Activated naive CD4-positive, alpha-beta T cell treated with anti-CD3 and anti-CD28 coated beads, Interleukin-2, amount 50 U/mL, for 72 hours (primary cell): ENCODE measurements around the gene PYCR2. TPM values are rescaled to one million over a fixed set of nuclear protein-coding genes. Genes with fewer than 3 reads are reported as not detected.
"Not testable (repeated sequence)": the region's sequence is repeated elsewhere in the genome, so short reads cannot be mapped to it uniquely, and the experiment has no call there.

ENCODE experiments used
- ATAC-seq, 2 donors: fragments of 150-1000 bp; cut with Tn5 transposase; 2 replicates each; pipeline ENCODE4 v1.10.0; 2021; ENCODE audit warnings: mild to moderate bottlenecking in 2 of 2, moderate library complexity in 2 of 2
- DNase-seq, 2 donors: peaks; one replicate each; pipeline ENCODE4 v3.0.0; 2021 to 2022; ENCODE audit warnings: low spot score in 2 of 2
- H3K27ac Mint-ChIP-seq, 2 donors: one replicate each; pipeline ENCODE4 v1.8.0; 2022; ENCODE audit warnings: mild to moderate bottlenecking in 2 of 2, mixed read lengths in 2 of 2
- H3K36me3 Mint-ChIP-seq, 2 donors: one replicate each; pipeline ENCODE4 v1.8.0; 2022; ENCODE audit warnings: mixed read lengths in 2 of 2
- H3K9me3 Mint-ChIP-seq, 2 donors: one replicate each; pipeline ENCODE4 v1.8.0; 2022; ENCODE audit warnings: mixed read lengths in 2 of 2
- total RNA-seq, 2 donors: library from RNA; stranded (reverse); gene quantifications; one replicate each; pipeline ENCODE4 v1.2.3, GENCODE V29; 2022

PYCR2 gene
- total RNA-seq, 2 donors from 2014 or later = 114 to 129 TPM

GRCh38 chr1:225931270-225932136 is 7.5 kb upstream of the PYCR2 start:
- ATAC-seq = no peak
- Mint-ChIP-seq H3K27ac (peak overlapping the region in 1 of 2 donors; percentile 66), H3K36me3 (no peaks in the 10 kb centered on the region), H3K9me3 (no peaks in the 10 kb centered on the region)
- no peak for DNase-seq

- ATAC-seq (no peak), DNase-seq (no peak)
- Mint-ChIP-seq H3K9me3 (no peaks in the 10 kb centered on the region), H3K36me3 (no peaks in the 10 kb centered on the region), H3K27ac (no peak overlapping the region)
Observed at GRCh38 chr1:225930566-225930965, 6.5 kb upstream of the PYCR2 start.

GRCh38 chr1:225929462-225929861 is 5.4 kb upstream of the PYCR2 start:
- not testable (repeated sequence) for DNase-seq, H3K36me3 Mint-ChIP-seq, H3K9me3 Mint-ChIP-seq, ATAC-seq
- H3K27ac Mint-ChIP-seq = peak overlapping the region in 1 of 2 donors; percentile 81

DNA sequence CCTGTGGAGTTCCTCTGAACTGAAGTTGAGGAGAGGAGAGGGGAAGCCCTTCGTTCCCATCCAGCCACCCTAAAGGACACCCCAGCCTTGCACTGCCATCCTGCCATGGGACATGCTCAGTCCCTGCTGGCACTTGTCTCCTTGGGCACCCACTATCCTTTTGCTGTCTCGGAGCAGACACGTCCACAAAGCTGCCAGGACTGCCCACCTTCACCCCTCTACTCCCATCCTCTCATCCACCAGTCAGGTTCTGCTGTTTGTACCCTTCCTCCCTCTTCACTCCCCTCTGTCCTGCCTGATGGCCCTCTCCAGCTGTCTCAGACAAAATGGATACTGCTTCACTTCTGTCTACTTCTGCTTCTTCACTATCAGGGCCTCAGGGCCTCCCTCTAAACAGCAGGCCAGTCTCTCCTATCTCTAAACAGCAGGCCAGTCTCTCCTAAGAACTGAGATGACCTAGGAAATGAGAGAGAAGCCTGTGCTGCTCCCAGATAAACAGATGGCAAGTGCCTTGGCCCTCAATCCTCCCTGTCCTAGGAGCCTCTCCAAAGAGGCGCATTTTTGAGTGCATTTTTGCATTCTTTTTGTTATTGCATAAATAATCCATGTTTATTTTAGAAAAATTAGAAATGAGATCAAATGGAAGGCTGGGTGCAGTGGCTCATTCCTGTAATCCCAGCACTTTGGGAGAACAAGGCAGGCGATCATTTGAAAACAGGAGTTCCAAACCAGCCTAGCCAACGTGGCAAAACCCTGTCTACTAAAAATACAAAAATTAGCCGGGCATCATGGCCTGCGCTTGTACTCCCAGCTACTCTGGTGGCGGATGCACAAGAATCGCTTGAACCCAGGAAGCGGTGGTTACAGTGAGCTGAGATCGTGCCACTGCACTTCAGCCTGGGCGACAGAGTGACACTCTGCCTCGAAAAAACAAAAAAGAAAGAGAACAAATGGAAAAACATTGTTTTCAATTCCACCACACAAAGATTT is 4.4 kb upstream of the PYCR2 start:
- H3K27ac Mint-ChIP-seq = peak overlapping the region; percentile 81 to 93
- H3K36me3 Mint-ChIP-seq = peaks cover 6% of the 10 kb centered on the region in 2 donors
- ATAC-seq (no peak), DNase-seq (no peak)
- no peaks in the 10 kb centered on the region for H3K9me3 Mint-ChIP-seq

- no peak for ATAC-seq
- Mint-ChIP-seq H3K9me3 (no peaks in the 10 kb centered on the region), H3K27ac (peak overlapping the region in 1 of 2 donors; percentile 74), H3K36me3 (peaks cover 8 to 9% of the 10 kb centered on the region in 2 donors)
- no peak for DNase-seq
Observed at GRCh38 chr1:225926551-225927113, 2.6 kb upstream of the PYCR2 start.

GRCh38 chr1:225923381-225923691 is 714 bp downstream of the PYCR2 start:
- H3K9me3 Mint-ChIP-seq = no peaks in the 10 kb centered on the region
- peaks cover 18 to 25% of the 10 kb centered on the region in 2 donors for H3K36me3 Mint-ChIP-seq
- ATAC-seq = no peak
- H3K27ac Mint-ChIP-seq = peak overlapping the region; percentile 95 to 98
- DNase-seq = no peak

DNA sequence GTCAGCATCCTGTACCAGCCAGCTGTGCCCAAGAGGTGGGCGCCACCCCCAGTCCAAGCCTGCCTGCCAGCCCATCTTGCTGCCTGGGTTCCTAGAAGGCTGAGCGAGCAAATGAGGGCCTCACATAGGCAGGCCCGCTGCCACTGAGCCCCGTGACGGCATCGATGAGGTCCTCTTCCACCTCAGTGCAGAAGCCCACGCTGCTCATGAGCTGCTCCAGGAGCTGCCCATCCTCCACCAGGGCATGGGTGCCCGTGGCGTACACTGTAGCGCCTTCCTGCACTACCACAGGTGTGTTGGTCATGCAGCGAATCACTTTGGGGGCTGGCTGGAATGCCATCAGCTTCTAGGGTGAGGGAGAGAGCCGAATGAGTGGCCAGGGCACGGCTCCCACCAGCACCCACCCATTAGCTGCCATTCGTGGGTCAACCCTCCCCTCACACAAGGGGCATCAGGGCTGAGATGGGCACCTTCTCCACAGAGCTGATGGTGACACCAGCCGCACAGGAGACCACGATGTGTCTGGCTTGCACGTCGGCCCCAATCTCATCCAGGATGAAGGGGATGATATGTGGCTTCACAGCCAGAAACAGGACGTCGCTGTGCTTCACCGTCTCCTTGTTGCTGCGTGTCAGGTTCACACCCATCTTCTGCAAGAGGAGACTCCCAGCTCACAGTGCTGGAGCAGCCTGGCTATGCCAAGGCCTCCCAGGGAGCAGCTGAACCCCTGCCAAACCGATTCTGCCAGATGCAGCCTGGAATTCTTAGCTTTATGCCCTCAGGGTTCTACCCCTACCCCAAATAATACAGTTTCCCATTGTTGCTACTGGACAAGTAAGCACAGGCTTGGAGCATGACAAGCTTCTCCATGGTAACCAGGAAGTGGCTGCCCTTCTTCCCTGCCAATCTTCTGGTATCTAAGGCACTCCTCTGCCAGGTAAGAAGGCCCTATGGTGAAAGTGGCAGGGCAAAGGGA is 2.0 kb downstream of the PYCR2 start:
- DNase-seq = no peak
- H3K27ac Mint-ChIP-seq = peak overlapping the region; percentile 95 to 98
- H3K9me3 Mint-ChIP-seq = no peaks in the 10 kb centered on the region
- no peak for ATAC-seq
- peaks cover 18 to 32% of the 10 kb centered on the region in 2 donors for H3K36me3 Mint-ChIP-seq

DNA sequence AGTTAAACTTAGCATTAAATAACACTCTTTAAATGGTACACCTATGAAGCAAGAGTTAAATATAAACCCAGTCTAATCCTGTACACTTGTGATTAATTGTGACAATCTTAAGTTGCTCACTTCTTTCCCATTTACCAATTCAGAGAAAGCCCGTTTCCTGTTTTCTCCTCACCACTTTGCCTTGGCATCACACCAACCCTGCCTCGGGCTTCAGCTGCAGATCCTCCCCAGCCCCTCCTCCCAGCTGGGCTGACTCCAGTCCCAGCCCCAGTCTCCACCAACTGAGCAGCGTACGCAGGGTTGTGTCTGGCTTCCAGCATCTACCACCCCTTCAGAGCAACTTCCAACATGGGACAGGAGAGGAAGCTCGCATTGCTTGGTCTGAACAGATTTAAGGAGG is 4.1 kb downstream of the PYCR2 start:
- Mint-ChIP-seq H3K36me3 (peaks cover 18 to 32% of the 10 kb centered on the region in 2 donors), H3K27ac (peak overlapping the region; percentile 72 to 87), H3K9me3 (no peaks in the 10 kb centered on the region)
- peak in 1 of 2 donors; percentile 56 for DNase-seq
- ATAC-seq = peak in 1 of 2 donors; percentile 19

- H3K36me3 Mint-ChIP-seq = peaks cover 10 to 23% of the 10 kb centered on the region in 2 donors
- H3K9me3 Mint-ChIP-seq = no peaks in the 10 kb centered on the region
- DNase-seq (no peak), ATAC-seq (no peak)
- H3K27ac Mint-ChIP-seq = no peak overlapping the region
Observed at GRCh38 chr1:225918280-225918679, 5.8 kb downstream of the PYCR2 start.

GRCh38 chr1:225917536-225917935 is 6.5 kb downstream of the PYCR2 start:
- Mint-ChIP-seq H3K36me3 (peaks cover 10 to 23% of the 10 kb centered on the region in 2 donors), H3K9me3 (no peaks in the 10 kb centered on the region), H3K27ac (peak overlapping the region in 1 of 2 donors; percentile 26)
- ATAC-seq (no peak), DNase-seq (no peak)

DNA sequence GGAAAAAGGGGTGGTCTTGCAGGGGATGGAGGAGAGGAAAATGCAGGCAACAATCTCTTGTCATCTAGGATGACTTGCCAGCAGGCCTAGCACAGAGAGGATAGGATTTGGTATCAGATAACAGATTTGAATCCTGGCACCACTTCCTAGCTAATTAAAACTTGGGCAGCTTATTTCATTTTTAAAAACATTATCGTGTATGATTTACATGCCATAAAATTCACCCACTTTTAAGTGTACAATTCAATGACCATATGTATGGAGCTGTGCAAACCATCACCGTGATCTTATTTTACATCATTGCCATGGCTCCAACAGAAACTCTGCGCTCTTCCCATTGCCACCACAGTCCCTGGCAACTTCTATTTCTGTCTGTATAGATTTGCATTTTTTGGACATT is 6.9 kb downstream of the PYCR2 start:
- H3K27ac Mint-ChIP-seq = peak overlapping the region; percentile 68 to 76
- no peaks in the 10 kb centered on the region for H3K9me3 Mint-ChIP-seq
- ATAC-seq (no peak), DNase-seq (no peak)
- peaks cover 10 to 23% of the 10 kb centered on the region in 2 donors for H3K36me3 Mint-ChIP-seq

GRCh38 chr1:225915538-225915991 is 8.5 kb downstream of the PYCR2 start:
- Mint-ChIP-seq H3K27ac (peak overlapping the region in 1 of 2 donors; percentile 76), H3K36me3 (peaks cover 0 to 23% of the 10 kb centered on the region in 2 donors), H3K9me3 (no peaks in the 10 kb centered on the region)
- ATAC-seq (no peak), DNase-seq (no peak)

- no peaks in the 10 kb centered on the region for H3K9me3 Mint-ChIP-seq
- no peak for ATAC-seq
- no peak for DNase-seq
- H3K27ac Mint-ChIP-seq = no peak overlapping the region
- H3K36me3 Mint-ChIP-seq = peaks cover 0 to 18% of the 10 kb centered on the region in 2 donors
Observed at GRCh38 chr1:225914947-225915346, 9.1 kb downstream of the PYCR2 start.

DNA sequence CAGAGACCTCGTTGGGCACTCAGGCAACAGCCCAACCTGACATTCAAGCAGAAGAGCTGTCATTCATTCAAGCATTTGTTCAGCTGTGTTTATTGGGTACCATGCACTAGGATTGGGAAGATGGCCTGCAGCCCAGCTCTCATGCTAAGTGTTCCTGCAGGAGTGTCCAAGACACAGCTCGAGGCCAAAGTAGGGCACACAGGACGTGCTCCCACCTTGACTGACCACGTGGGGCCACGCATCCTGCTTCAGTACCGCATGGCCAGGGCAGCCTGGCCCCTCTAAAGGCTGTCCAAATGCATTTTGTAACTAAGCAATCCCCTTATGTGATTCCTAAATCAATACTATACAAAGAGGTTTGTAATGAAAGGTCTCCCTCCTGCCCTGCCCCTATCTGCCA is 9.7 kb downstream of the PYCR2 start:
- DNase-seq (no peak), ATAC-seq (no peak)
- H3K36me3 Mint-ChIP-seq = peaks cover 0 to 13% of the 10 kb centered on the region in 2 donors
- no peaks in the 10 kb centered on the region for H3K9me3 Mint-ChIP-seq
- no peak overlapping the region for H3K27ac Mint-ChIP-seq

GRCh38 chr1:225911191-225912130 is 12.6 kb downstream of the PYCR2 start:
- ATAC-seq (peak; percentile 91 to 93), DNase-seq (peak; percentile 77 to 84)
- Mint-ChIP-seq H3K27ac (peak overlapping the region in 1 of 2 donors; percentile 3), H3K36me3 (no peaks in the 10 kb centered on the region), H3K9me3 (no peaks in the 10 kb centered on the region)
